WTC11 (cell line): Measurements from ENCODE around the gene TANC1. TPM values are rescaled to one million over a fixed set of nuclear protein-coding genes. Genes with fewer than 3 reads are reported as not detected.
A peak's percentile ranks its signal among the peaks of the same experiment; 100 is the strongest.

Experiments used
- ATAC-seq: fragments of 200-7000 bp; cut with Tn5 transposase; 2 replicates; pipeline ENCODE4 v1.10.0; 2021; ENCODE audit warnings: mild to moderate bottlenecking, moderate library complexity
- CTCF ChIA-PET: fragments of 300-600 bp; sonication (Branson Sonifier 250); formaldehyde crosslinking; loops from one replicate; lab custom pipeline; 2021; ENCODE audit warnings: antibody characterized with exemption; lab: Charles Lee
- POLR2A ChIA-PET: fragments of 350-600 bp; sonication (Branson Sonifier 250); formaldehyde crosslinking; loops from one replicate; lab custom pipeline; 2021; ENCODE audit warnings: antibody characterized with exemption; lab: Charles Lee
- DNase-seq: peaks from one replicate; pipeline ENCODE4 v3.0.0; 2021; ENCODE audit warnings: low spot score
- H3K27ac Mint-ChIP-seq: 2 replicates; pipeline ENCODE4 v1.8.0; 2021; ENCODE audit warnings: mixed read lengths
- H3K27me3 Mint-ChIP-seq: 2 replicates; pipeline ENCODE4 v1.8.0; 2021; ENCODE audit warnings: low read depth, mild to moderate bottlenecking, moderate library complexity, mixed read lengths
- H3K36me3 Mint-ChIP-seq: 2 replicates; pipeline ENCODE4 v1.8.0; 2021; ENCODE audit warnings: mixed read lengths
- H3K4me1 Mint-ChIP-seq: 2 replicates; pipeline ENCODE4 v1.8.0; 2022; ENCODE audit warnings: mixed read lengths
- H3K4me3 Mint-ChIP-seq: 2 replicates; pipeline ENCODE4 v1.8.0; 2021; ENCODE audit warnings: mild to moderate bottlenecking, moderate library complexity, mixed read lengths
- H3K9me3 Mint-ChIP-seq: 2 replicates; pipeline ENCODE4 v1.8.0; 2021; ENCODE audit warnings: mixed read lengths
- ETV6 ChIP-seq: sonication (generic); formaldehyde crosslinking; IDR thresholded peaks from 2 replicates; pipeline ENCODE4 v1.8.1; 2022; ENCODE audit warnings: mild to moderate bottlenecking, missing genetic modification reagents
- FOXP1 ChIP-seq: sonication (generic); formaldehyde crosslinking; IDR thresholded peaks from 2 replicates; pipeline ENCODE4 v1.8.0; 2022; ENCODE audit warnings: missing genetic modification reagents, mild to moderate bottlenecking, moderate library complexity, borderline replicate concordance
- GRHL2 ChIP-seq: fragments of 250-450 bp; sonication (Bioruptor Pico); IDR thresholded peaks from 2 replicates; pipeline ENCODE4 v1.8.0; 2022; ENCODE audit warnings: mild to moderate bottlenecking, moderate library complexity; ENCODE audit not compliant: insufficient replicate concordance, severe bottlenecking
- IRF2 ChIP-seq: sonication (generic); formaldehyde crosslinking; IDR thresholded peaks from 2 replicates; pipeline ENCODE4 v1.8.0; 2022; ENCODE audit warnings: low read depth, missing genetic modification reagents, borderline replicate concordance
- NR3C1 ChIP-seq: sonication (generic); formaldehyde crosslinking; conservative IDR thresholded peaks from 2 replicates; pipeline ENCODE4 v1.8.1; 2023; ENCODE audit warnings: low read depth, mild to moderate bottlenecking, missing genetic modification reagents
- OVOL2 ChIP-seq: fragments of 250-450 bp; sonication (Bioruptor Pico); IDR thresholded peaks from 2 replicates; pipeline ENCODE4 v1.9.0; 2021; ENCODE audit warnings: mild to moderate bottlenecking, borderline replicate concordance
- RORB ChIP-seq: fragments of 250-450 bp; sonication (Bioruptor Pico); IDR thresholded peaks from 2 replicates; pipeline ENCODE4 v1.9.0; 2021; ENCODE audit warnings: mild to moderate bottlenecking
- SMAD3 ChIP-seq: sonication (generic); formaldehyde crosslinking; IDR thresholded peaks from 2 replicates; pipeline ENCODE4 v1.8.0; 2022; ENCODE audit warnings: missing genetic modification reagents, mild to moderate bottlenecking, borderline replicate concordance
- SMAD4 ChIP-seq: sonication (generic); formaldehyde crosslinking; IDR thresholded peaks from 2 replicates; pipeline ENCODE4 v1.8.0; 2022; ENCODE audit warnings: mild to moderate bottlenecking, missing genetic modification reagents
- TCF7 ChIP-seq: sonication (generic); formaldehyde crosslinking; IDR thresholded peaks from 2 replicates; pipeline ENCODE4 v1.8.0; 2022; ENCODE audit warnings: mild to moderate bottlenecking, low read depth, missing genetic modification reagents, moderate library complexity
- TEAD4 ChIP-seq: sonication (generic); formaldehyde crosslinking; IDR thresholded peaks from 2 replicates; pipeline ENCODE4 v1.8.0; 2022; ENCODE audit warnings: mild to moderate bottlenecking, missing genetic modification reagents
- ZNF416 ChIP-seq: fragments of 250-450 bp; sonication (Bioruptor Pico); IDR thresholded peaks from 2 replicates; pipeline ENCODE4 v1.9.0; 2021; ENCODE audit warnings: mild to moderate bottlenecking, inconsistent platforms
- ZNF423 ChIP-seq: fragments of 250-450 bp; sonication (Bioruptor Pico); IDR thresholded peaks from 2 replicates; pipeline ENCODE4 v2.1.2; 2022; ENCODE audit warnings: mild to moderate bottlenecking, moderate library complexity
- total RNA-seq: library from RNA; stranded (reverse); gene quantifications from 3 replicates; pipeline ENCODE4 v1.2.3, GENCODE V29; 2021
- TF ChIP-seq, protein P1 (sequence below): sonication (generic); formaldehyde crosslinking; IDR thresholded peaks from 2 replicates; pipeline ENCODE4 v1.8.1; 2023; ENCODE audit warnings: mild to moderate bottlenecking, moderate library complexity, missing genetic modification reagents
- TF ChIP-seq, protein P2 (sequence below): fragments of 250-450 bp; sonication (Bioruptor Pico); conservative IDR thresholded peaks from 2 replicates; pipeline ENCODE4 v1.9.0; 2021; ENCODE audit warnings: mild to moderate bottlenecking
- TF ChIP-seq, protein P3 (sequence below): fragments of 250-450 bp; sonication (Bioruptor Pico); IDR thresholded peaks from 2 replicates; pipeline ENCODE4 v1.9.0; 2021; ENCODE audit warnings: mild to moderate bottlenecking
- TF ChIP-seq, protein P4 (sequence below): fragments of 200-600 bp; IDR thresholded peaks from 2 replicates; pipeline ENCODE4 v1.8.0; 2022; ENCODE audit warnings: antibody characterized with exemption
- TF ChIP-seq, protein P5 (sequence below): sonication (generic); formaldehyde crosslinking; IDR thresholded peaks from 2 replicates; pipeline ENCODE4 v1.8.1; 2023; ENCODE audit warnings: mild to moderate bottlenecking, missing genetic modification reagents, moderate library complexity
- TF ChIP-seq, protein P6 (sequence below): fragments of 250-450 bp; sonication (Bioruptor Pico); IDR thresholded peaks from 2 replicates; pipeline ENCODE4 v1.8.0; 2021; ENCODE audit warnings: mild to moderate bottlenecking
- TF ChIP-seq, protein P7 (sequence below): sonication (generic); formaldehyde crosslinking; IDR thresholded peaks from 2 replicates; pipeline ENCODE4 v1.8.0; 2022; ENCODE audit warnings: mild to moderate bottlenecking, missing genetic modification reagents
- TF ChIP-seq, protein P8 (sequence below): sonication (generic); formaldehyde crosslinking; IDR thresholded peaks from 2 replicates; pipeline ENCODE4 v1.8.0; 2022; ENCODE audit warnings: mild to moderate bottlenecking, missing genetic modification reagents

Gene TANC1
- total RNA-seq, 1 experiment from 2014 or later = 11.6 TPM

DNA sequence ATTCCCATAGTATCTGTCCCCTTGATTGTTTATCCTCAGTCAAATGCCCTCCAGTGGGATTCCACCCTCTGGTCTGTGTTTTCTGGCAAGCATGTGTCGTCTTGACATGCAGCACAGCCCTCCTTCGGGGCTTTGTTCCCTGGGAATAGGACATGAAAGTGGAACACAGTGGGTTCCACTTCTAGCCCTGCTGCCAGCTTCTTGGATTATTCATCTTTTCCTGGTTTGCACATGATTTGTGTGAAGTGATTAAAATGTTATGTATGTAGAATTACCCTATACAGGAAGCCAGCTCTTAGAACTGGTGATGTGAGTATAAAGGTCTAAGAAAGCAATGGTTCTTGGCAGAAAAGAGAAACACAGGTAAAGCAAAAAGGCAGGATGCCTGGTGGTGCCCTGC, 142.3 kb downstream of the TANC1 start:
- Mint-ChIP-seq H3K4me1 (no peaks in the 10 kb centered on the region), H3K36me3 (no peaks in the 10 kb centered on the region; the same call in 1 of the 2 replicates), H3K27ac (no peak overlapping the region), H3K9me3 (no peaks in the 10 kb centered on the region), H3K4me3 (no peak overlapping the region), H3K27me3 (no peaks in the 10 kb centered on the region)
- no peak for ATAC-seq
- no peak for TF ChIP-seq SMAD3 (CRISPR knock-in tag)
- TF ChIP-seq, protein P1, sequence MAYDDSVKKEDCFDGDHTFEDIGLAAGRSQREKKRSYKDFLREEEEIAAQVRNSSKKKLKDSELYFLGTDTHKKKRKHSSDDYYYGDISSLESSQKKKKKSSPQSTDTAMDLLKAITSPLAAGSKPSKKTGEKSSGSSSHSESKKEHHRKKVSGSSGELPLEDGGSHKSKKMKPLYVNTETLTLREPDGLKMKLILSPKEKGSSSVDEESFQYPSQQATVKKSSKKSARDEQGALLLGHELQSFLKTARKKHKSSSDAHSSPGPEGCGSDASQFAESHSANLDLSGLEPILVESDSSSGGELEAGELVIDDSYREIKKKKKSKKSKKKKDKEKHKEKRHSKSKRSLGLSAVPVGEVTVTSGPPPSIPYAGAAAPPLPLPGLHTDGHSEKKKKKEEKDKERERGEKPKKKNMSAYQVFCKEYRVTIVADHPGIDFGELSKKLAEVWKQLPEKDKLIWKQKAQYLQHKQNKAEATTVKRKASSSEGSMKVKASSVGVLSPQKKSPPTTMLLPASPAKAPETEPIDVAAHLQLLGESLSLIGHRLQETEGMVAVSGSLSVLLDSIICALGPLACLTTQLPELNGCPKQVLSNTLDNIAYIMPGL (CRISPR knock-in tag) = no peak
- TF ChIP-seq, protein P2, sequence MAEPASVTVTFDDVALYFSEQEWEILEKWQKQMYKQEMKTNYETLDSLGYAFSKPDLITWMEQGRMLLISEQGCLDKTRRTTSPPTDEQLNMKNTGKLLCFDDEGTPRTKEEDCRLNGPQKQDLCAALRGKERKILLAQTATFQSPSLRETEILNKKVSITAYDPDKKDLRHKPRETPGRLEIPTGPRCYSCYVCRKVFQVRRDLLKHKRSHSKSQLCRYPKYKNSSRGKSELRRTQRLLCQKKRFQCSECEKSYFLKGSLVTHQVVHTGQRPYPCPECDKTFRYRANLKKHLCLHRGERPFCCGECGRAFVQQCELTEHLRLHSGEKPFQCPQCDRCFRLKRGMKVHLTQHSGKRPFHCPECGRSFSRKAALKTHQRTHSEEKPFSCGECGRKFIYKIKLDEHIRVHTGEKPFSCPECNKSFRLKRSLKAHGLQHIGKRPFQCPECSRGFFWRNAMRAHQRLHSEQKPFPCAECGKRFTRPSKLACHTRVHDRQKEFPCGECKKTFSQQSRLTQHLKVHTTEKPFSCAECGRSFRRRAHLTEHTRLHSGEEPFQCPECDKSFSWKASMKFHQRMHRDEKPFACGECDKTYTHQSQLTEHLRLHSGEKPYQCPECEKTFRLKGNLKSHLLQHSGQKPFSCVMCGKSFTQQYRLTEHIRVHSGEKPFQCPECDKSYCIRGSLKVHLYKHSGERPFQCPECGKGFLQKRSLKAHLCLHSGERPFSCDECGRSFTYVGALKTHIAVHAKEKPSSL (CRISPR knock-in tag) = no peak
- POLR2A ChIA-PET = no interaction called here
- no peak for DNase-seq
- CTCF ChIA-PET = no interaction called here

DNA sequence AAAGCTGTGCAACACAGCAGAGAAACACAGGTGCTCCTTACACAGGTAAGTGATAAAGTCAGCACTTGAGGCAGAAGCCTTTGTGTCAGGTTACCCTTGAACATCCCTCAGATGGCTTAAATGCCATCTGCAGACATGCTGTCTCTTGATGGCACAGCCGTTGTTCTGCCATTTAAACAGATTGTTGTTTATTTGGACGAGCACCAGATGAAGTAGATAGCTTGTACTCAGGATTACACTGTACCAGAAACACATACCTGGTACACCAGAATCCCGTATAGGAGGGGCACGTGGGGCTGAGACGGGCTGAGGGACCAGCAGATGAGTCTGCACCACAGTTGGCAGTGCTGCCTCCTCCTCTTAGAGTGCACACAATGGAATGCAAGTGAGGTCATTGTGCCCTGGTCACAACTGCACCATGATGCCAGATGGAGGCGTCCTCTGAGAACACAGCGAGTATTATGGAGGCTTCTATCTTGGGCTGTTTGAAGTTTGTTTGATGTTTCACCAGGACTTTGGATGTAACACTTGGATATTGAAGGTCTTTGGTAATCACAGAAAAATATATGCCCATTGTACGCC, 143.0 kb downstream of the TANC1 start:
- ChIA-PET CTCF (interaction anchor here (1.8 kb wide), 1 partner anchor 75 kb away, joined by 8 read pairs; no protein-coding TSS in a partner anchor), POLR2A (no interaction called here)
- no peak for DNase-seq
- ATAC-seq = 0 out of 2 replicates have a peak, but pooled peaks have one; percentile 28
- no peaks in the 10 kb centered on the region for H3K4me1 Mint-ChIP-seq
- TF ChIP-seq, protein P3, sequence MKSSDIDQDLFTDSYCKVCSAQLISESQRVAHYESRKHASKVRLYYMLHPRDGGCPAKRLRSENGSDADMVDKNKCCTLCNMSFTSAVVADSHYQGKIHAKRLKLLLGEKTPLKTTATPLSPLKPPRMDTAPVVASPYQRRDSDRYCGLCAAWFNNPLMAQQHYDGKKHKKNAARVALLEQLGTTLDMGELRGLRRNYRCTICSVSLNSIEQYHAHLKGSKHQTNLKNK (CRISPR knock-in tag) = no peak
- TF ChIP-seq GRHL2 (CRISPR knock-in tag) = no peak
- no peak for TF ChIP-seq IRF2
- TF ChIP-seq TCF7 (CRISPR knock-in tag) = no peak
- TF ChIP-seq, protein P4, sequence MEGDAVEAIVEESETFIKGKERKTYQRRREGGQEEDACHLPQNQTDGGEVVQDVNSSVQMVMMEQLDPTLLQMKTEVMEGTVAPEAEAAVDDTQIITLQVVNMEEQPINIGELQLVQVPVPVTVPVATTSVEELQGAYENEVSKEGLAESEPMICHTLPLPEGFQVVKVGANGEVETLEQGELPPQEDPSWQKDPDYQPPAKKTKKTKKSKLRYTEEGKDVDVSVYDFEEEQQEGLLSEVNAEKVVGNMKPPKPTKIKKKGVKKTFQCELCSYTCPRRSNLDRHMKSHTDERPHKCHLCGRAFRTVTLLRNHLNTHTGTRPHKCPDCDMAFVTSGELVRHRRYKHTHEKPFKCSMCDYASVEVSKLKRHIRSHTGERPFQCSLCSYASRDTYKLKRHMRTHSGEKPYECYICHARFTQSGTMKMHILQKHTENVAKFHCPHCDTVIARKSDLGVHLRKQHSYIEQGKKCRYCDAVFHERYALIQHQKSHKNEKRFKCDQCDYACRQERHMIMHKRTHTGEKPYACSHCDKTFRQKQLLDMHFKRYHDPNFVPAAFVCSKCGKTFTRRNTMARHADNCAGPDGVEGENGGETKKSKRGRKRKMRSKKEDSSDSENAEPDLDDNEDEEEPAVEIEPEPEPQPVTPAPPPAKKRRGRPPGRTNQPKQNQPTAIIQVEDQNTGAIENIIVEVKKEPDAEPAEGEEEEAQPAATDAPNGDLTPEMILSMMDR = no peak
- TF ChIP-seq FOXP1 (CRISPR knock-in tag) = no peak
- TF ChIP-seq, all 79 proteins: peak for 0
- H3K4me3 Mint-ChIP-seq = no peak overlapping the region
- H3K36me3 Mint-ChIP-seq = no peaks in the 10 kb centered on the region; the same call in 1 of the 2 replicates
- H3K27me3 Mint-ChIP-seq = no peaks in the 10 kb centered on the region
- H3K27ac Mint-ChIP-seq = no peak overlapping the region
- H3K9me3 Mint-ChIP-seq = no peaks in the 10 kb centered on the region

DNA sequence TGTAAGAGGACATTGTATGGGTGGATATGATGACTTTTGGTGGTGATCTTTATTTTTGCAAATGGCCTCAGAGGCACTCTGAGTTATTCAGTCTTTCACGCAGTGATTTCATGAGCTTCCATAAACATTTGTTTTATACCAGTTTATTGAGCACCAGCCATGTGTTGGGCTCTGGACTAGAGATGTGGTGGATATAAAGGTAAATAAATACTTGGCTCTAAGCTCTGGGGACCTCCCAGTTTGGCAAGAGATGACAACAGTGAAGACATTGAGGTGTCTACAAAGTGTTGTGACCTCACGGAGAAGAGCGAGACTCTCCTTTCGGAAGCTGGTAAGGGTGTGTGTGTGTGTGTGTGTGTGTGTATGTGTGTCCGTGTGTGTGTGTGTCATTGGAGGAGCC, 146.4 kb downstream of the TANC1 start:
- CTCF ChIA-PET = no interaction called here
- H3K27ac Mint-ChIP-seq = no peak overlapping the region
- 0 out of 2 replicates have a peak, but pooled peaks cover 3% of the 10 kb centered on the region for H3K9me3 Mint-ChIP-seq

More for the DNA sequence above, 146.4 kb downstream of the TANC1 start:
- peaks cover 5% of the 10 kb centered on the region; the same call in 1 of the 2 replicates for H3K4me1 Mint-ChIP-seq
- POLR2A ChIA-PET = no interaction called here
- TF ChIP-seq, protein P5, sequence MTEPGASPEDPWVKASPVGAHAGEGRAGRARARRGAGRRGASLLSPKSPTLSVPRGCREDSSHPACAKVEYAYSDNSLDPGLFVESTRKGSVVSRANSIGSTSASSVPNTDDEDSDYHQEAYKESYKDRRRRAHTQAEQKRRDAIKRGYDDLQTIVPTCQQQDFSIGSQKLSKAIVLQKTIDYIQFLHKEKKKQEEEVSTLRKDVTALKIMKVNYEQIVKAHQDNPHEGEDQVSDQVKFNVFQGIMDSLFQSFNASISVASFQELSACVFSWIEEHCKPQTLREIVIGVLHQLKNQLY (CRISPR knock-in tag) = no peak
- no peak for TF ChIP-seq ZNF416 (CRISPR knock-in tag)
- TF ChIP-seq ETV6 (CRISPR knock-in tag) = no peak
- TF ChIP-seq SMAD4 (CRISPR knock-in tag) = no peak
- TF ChIP-seq, protein P6, sequence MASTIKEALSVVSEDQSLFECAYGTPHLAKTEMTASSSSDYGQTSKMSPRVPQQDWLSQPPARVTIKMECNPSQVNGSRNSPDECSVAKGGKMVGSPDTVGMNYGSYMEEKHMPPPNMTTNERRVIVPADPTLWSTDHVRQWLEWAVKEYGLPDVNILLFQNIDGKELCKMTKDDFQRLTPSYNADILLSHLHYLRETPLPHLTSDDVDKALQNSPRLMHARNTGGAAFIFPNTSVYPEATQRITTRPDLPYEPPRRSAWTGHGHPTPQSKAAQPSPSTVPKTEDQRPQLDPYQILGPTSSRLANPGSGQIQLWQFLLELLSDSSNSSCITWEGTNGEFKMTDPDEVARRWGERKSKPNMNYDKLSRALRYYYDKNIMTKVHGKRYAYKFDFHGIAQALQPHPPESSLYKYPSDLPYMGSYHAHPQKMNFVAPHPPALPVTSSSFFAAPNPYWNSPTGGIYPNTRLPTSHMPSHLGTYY = no peak
- TF ChIP-seq, protein P7, sequence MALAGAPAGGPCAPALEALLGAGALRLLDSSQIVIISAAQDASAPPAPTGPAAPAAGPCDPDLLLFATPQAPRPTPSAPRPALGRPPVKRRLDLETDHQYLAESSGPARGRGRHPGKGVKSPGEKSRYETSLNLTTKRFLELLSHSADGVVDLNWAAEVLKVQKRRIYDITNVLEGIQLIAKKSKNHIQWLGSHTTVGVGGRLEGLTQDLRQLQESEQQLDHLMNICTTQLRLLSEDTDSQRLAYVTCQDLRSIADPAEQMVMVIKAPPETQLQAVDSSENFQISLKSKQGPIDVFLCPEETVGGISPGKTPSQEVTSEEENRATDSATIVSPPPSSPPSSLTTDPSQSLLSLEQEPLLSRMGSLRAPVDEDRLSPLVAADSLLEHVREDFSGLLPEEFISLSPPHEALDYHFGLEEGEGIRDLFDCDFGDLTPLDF (CRISPR knock-in tag) = no peak
- TF ChIP-seq TEAD4 = no peak
- TF ChIP-seq NR3C1 (CRISPR knock-in tag) = no peak
- TF ChIP-seq, protein P8, sequence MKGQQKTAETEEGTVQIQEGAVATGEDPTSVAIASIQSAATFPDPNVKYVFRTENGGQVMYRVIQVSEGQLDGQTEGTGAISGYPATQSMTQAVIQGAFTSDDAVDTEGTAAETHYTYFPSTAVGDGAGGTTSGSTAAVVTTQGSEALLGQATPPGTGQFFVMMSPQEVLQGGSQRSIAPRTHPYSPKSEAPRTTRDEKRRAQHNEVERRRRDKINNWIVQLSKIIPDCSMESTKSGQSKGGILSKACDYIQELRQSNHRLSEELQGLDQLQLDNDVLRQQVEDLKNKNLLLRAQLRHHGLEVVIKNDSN = no peak
- TF ChIP-seq RORB (CRISPR knock-in tag) = no peak
- no peak for TF ChIP-seq OVOL2 (CRISPR knock-in tag)
- TF ChIP-seq ZNF423 (CRISPR knock-in tag) = no peak
- H3K4me3 Mint-ChIP-seq = no peak overlapping the region
- ATAC-seq (no peak), DNase-seq (no peak)
- H3K36me3 Mint-ChIP-seq = no peaks in the 10 kb centered on the region; the same call in 1 of the 2 replicates
- no peaks in the 10 kb centered on the region for H3K27me3 Mint-ChIP-seq
